Measurements from ENCODE around the gene PCOLCE2.

Gene PCOLCE2

DNA sequence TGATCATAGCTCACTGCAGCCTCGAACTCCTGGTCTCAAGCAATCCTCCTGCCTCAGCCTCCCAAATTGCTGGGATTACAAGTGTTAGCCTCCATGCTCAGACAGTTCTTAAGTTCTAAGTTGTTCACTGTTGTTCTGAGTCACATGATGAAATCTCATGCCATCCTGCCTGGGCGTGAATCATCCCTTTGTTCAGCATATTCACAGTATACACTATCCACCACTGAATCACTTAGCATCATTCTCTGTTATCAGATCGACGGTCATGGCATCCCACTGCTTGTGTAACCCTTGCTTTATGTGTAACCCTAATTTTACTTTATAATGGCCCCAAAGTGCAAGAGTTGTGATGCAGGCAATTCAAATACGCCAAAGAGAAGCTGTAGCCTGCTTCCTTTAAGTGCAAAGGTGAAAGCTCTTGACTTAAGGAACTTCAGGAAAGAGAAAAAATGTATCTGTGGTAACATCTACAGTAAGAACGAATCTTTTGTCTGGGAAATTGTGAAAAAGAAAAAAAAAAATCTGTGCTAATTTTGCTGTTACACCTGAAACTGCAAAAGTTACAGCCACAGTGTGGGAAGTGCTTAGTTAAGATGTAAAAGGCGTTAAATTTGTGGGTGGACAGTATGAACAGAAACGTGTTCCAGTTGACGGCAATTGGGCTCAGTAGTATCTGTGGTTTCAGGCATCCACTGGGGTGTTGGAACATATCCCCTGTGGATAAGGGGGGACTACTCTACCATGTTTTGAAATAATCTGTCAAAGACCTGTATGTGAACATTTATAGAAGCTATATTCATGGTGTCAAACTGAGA, 80.6 kb downstream of the PCOLCE2 start:
- DNase-seq, result no peak

DNA sequence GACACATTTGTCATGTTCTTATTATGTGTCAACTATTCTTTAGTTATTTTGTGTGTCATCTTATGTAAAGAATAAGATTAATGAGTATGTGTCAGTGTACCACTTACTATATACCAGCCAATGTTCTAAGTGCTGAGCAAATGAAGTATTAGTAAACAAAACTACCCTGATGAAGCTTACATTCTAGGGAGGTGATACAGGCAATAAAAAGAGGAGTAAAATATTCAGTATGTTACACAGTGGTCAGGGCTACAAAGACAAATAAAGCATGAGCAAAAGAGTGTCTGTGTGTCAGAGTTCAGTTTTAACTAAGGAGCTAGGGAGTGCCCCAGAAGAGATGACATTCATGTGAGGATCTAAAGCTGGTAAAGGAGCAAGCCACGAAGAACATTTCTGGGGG, 86.0 kb downstream of the PCOLCE2 start:
- no peak for DNase-seq

DNA sequence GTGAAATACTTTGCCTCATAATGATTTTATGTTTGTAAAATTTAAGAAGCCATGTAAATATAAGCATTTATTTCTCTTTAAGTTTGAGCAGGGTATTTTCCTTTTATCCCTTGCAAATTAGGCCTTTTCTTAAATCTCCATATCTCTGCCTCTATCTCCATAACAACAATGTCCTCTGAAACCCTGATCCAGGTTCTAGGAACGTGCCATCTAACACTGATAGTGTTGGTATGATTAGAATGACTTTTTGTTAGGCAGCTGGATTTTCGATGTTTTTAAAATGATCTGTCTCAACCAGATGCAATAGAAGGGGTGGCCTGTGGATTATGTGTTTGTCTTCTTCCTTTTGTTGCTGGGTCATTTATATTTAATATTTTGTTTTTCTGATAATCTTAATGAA, 87.1 kb downstream of the PCOLCE2 start:
- DNase-seq, result no peak

DNA sequence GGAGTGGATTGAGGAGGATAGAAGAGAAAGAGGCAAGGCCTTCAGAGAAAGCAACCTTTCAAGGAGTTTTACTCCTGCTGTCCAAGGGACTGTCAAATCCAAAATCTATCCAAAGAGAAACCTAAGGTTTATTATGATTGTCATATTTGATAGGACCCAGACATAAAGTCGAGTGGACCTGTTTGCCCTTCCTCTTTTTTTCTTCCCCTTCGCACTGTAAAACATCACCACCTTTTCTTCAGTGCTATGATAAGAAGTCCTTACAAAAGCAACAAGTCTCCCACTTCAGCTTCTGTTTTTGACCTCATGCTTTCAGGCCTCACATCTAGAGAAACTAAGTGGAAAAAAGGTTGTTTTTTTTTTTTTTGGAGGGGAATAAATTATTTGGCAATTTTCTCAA, 92.1 kb downstream of the PCOLCE2 start:
- no peak for DNase-seq

DNA sequence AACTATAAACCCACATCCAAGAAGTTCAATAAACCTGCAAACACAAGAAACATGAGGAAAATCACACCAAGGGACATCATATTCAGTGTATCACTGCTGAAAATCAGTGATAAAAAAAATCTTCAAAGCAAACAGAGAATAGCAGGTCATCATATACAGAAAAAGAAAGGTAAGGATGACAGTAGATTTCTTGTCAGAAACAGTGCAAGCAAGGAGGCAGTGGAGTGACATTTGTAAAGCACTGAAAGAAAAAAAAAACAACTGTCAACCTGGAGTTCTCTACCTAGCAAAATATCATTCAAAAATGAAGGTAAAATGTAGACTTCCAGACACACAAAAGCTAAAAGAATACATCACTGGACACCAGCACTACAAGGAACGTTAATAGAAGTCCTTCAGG, 93.6 kb downstream of the PCOLCE2 start:
- no peak for DNase-seq

DNA sequence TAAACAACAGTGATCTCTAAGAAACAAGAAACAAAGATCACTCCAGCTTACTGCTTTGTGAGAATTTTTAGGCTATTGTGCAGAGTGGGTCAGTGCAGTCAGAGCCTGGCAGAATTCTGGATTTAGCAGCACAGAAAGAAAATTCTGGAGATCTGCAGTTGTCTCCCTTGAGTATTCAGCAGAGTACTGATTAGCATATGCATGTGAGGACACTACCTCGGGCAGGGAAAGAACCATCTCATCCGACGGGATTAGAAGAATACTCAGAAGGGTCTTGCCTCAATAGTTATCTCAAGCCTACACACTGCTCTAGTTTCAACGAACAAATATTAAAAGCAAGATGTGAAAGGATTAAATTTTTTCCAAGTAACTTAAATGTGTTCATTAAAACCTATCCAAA, 94.4 kb downstream of the PCOLCE2 start:
- no peak for DNase-seq

DNA sequence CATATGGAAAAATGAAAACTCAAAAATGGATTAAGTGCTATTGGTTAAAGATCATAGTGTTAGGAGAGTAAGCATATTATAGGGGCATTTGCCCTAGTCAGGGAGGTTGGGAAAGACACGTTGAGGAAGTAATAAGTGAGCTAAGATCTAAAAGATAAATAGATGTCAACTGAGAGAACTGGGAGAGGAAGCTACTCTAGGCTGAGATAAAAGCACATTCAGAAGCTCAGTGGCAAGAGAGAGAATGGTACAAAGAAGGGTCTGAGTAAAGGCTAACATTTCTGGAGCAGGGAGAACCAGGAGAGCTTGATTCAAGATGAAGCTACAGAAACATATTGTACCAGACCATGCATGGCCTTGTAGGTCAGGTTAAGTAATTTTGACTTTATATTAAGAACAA, 101.2 kb downstream of the PCOLCE2 start:
- no peak for DNase-seq

DNA sequence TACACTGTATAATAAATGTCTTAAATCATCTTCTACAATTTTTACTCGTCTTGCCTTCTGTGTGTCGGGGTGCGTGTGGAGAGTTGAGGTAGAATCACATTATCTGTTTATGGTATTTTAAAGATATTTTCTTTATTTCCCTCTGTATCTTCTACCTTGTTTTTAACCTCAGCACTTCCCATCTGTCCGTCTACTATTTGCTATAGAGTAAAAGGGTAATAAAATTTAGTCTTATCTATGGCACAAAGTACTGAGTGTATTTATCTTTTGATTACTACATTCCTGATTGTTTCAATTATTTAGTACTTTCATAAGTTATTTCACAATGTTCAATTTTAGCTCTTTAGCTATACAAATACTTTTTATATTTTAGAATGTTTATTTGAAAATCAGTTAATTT, 102.9 kb downstream of the PCOLCE2 start:
- DNase-seq, result no peak

DNA sequence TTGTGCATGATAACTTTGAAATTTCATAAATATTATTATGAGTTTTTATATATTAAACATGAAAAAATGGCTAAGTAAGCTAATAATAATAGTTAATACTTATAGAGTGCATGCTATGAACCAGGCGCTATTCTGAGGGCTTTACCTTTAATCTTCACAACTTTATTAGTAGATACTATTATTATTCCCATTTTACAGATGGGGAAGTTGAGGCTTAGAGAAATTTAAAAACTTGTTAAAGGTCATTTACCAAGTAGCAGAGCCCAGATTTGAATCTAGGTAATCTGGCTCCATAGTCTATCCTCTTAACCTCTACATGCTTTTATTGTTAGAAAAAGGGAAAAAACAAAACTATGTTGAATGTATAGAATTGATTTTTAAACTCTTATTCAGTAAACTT, 104.7 kb downstream of the PCOLCE2 start:
- DNase-seq, result no peak

DNA sequence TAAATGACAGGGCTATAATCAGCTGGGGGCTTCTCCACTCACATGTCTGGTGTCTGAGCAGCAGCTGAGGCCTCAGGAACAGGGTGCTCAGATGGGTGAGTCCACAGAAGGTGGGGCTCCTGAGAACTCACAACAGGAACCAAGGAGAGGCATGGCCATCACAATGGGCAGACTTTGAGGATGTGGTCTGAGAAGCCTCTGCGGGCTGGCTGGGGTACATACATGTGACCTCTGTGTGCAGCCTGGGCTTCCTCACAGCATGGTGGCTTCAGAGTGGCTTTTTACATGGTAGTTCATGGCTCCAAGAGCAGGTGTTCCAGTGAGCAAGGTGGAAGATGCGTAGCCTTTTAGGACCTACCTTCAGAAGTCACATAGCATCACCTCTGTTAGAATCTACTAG, 106.3 kb downstream of the PCOLCE2 start:
- DNase-seq, result no peak

DNA sequence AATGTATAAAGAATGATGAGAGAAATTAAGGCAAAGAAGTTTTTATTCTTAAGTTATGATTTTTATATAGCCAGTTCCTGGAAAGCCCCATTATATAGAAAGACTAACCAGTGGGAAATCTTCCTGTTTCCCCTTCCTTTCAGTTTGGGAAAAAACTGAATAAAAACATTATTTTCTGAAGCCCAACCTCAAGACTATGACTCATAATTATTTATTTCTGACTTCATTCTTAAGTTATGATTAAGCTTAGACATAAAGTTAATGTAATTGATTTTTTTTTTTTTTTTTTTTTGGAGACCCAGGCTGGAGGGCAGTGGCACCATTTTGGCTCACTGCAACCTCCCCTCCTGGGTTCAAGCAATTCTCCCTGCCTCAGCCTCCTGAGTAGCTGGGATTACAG, 109.3 kb downstream of the PCOLCE2 start:
- no peak for DNase-seq

DNA sequence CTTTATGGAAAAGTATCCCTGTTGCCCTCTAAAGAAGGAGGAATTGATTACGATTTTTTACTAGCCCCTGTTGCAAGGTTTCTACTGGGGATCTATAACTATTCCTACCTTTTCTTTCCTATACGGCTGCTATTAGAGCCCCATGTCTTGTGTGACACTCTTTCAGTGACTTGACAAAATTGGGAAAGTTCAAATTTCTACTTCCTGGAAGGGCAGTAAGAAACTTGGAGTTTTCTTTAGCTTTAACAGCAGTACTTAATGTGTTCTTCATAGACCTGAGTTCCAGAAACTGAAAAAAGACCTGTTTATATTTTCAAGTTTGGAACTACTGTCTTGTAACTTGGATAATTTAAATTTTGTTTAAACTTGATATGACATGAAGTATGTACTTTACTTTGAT, 110.3 kb downstream of the PCOLCE2 start:
- no peak for DNase-seq

DNA sequence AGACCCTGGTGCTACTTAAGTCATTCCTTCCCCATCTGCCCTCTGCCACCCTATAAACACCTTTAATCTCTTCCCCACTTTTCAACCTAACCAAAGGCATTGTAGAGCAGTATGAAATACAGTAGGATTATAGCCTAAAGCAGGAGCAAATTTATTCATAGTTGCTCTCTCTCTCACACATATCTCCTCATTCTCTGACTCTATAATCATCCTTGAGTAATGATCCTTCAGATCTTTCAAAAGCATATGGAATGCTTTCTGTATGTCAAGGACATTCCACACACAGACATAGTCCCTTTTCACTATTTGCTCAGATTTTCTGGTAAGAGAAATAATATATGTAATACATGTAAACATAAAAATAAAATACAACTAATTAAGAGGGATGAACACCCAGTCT, 111.0 kb downstream of the PCOLCE2 start:
- no peak for DNase-seq

DNA sequence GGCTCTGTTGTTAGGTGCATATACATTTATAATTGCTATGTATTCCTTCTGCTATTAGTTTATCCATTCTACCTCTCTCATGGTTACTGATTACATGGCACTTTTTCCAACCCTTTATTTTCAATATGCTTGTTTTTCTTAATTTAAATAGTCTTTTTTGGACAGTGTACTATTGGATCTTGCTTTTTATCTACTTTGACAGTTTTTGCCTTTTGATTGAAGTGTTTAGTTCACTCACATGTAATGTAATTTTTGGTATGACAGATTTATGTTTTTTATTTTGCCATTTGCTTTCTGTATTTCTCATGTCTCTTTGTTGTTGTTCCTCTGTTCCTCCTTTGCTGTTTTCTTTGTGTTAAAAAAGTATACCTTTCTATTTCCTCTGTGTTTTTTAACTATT, 120.5 kb downstream of the PCOLCE2 start:
- no peak for DNase-seq

Measured in NCI-H2081 treated with DMSO at 0.1 percent for 48 hours (cell line).